SU-DHL-6 (cell line): ENCODE measurements around the gene PIP4K2B.

Source experiments
- H2AFZ ChIP-seq: fragments of 200-600 bp; sonication (generic); 2 replicates; pipeline ENCODE4 v1.6.1; 2014; ENCODE audit warnings: low read depth, mild to moderate bottlenecking, moderate library complexity, mixed read lengths, antibody characterized with exemption, low read length; ENCODE audit not compliant: severe bottlenecking
- H3F3A ChIP-seq: fragments of 200-600 bp; shearing (Covaris generic); 2 replicates; pipeline ENCODE4 v1.6.0; 2016; ENCODE audit warnings: antibody characterized with exemption, mild to moderate bottlenecking; ENCODE audit not compliant: insufficient read depth
- H3K27ac ChIP-seq: fragments of 200-600 bp; sonication (generic); 2 replicates; pipeline ENCODE4 v1.5.1; 2016; ENCODE audit warnings: low read depth, mild to moderate bottlenecking, low read length, moderate library complexity, mixed read lengths
- H3K27me3 ChIP-seq: fragments of 200-600 bp; sonication (generic), shearing (Covaris generic); 2 replicates; pipeline ENCODE4 v1.6.0; 2014; ENCODE audit warnings: mild to moderate bottlenecking, low read length
- H3K36me3 ChIP-seq: fragments of 200-600 bp; sonication (generic); 2 replicates; pipeline ENCODE4 v1.6.1; 2014; ENCODE audit warnings: mild to moderate bottlenecking, low read length, mixed read lengths
- H3K4me2 ChIP-seq: fragments of 300-600, 200-600 bp; shearing (Covaris generic), sonication (generic); 2 replicates; pipeline ENCODE4 v1.6.0; 2014; ENCODE audit warnings: low read length, low read depth, mild to moderate bottlenecking; ENCODE audit not compliant: poor library complexity, severe bottlenecking
- H3K4me3 ChIP-seq: fragments of 200-600 bp; sonication (generic); 2 replicates; pipeline ENCODE4 v1.5.1; 2014; ENCODE audit warnings: antibody characterized with exemption, low read length, mild to moderate bottlenecking, mixed read lengths; ENCODE audit not compliant: insufficient read depth, poor library complexity, severe bottlenecking
- H3K79me2 ChIP-seq: fragments of 200-600 bp; sonication (generic); 2 replicates; pipeline ENCODE4 v1.6.1; 2014; ENCODE audit warnings: mild to moderate bottlenecking, low read length, moderate library complexity; ENCODE audit not compliant: insufficient read depth
- H3K9ac ChIP-seq: fragments of 200-600 bp; sonication (generic); 2 replicates; pipeline ENCODE4 v1.7.0; 2014; ENCODE audit warnings: mild to moderate bottlenecking, low read length
- H3K9me2 ChIP-seq: fragments of 200-600 bp; sonication (generic); replicated peaks from 2 replicates; pipeline ENCODE4 v1.6.1; 2014; ENCODE audit warnings: low read length; ENCODE audit not compliant: insufficient read depth
- H3K9me3 ChIP-seq: fragments of 200-600 bp; sonication (generic); 2 replicates; pipeline ENCODE4 v1.6.1; 2014; ENCODE audit warnings: low read length, mixed read lengths; ENCODE audit not compliant: insufficient read depth
- H4K20me1 ChIP-seq: fragments of 200-600 bp; sonication (generic); 2 replicates; pipeline ENCODE4 v1.6.1; 2014; ENCODE audit warnings: low read depth, mild to moderate bottlenecking, antibody characterized with exemption, low read length, moderate library complexity, mixed read lengths
- CTCF ChIP-seq: fragments of 200-600 bp; sonication (generic); IDR thresholded peaks from one replicate; pipeline ENCODE4 v1.5.1; 2017; ENCODE audit warnings: antibody characterized with exemption, mild to moderate bottlenecking, low read length, moderate library complexity; ENCODE audit not compliant: insufficient read depth, poor library complexity, severe bottlenecking
- EZH2phosphoT487 ChIP-seq: fragments of 200-600 bp; sonication (generic), shearing (Covaris generic); conservative IDR thresholded peaks from 2 replicates; pipeline ENCODE4 v1.6.1; 2018; ENCODE audit warnings: mild to moderate bottlenecking, antibody characterized with exemption, low read length, moderate library complexity, mixed read lengths

Gene PIP4K2B

DNA sequence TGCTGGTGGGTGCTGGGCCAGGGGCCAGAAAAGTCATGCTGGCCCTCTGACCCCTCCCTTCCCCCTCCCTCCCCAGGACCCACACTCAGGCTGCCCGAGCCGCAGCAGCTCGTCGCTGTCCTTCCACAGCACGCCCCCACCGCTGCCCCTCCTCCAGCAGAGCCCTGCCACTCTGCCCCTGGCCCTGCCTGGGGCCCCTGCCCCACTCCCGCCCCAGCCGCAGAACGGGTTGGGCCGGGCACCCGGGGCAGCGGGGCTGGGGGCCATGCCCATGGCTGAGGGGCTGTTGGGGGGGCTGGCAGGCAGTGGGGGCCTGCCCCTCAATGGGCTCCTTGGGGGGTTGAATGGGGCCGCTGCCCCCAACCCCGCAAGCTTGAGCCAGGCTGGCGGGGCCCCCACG lies 77.6 kb downstream of the PIP4K2B start:
- Histone ChIP-seq H3F3A (no peaks in the 10 kb centered on the region), H3K36me3 (peaks cover 3% of the 10 kb centered on the region; the same call in 1 of the 2 replicates), H3K4me2 (no peak overlapping the region)

GRCh38 chr17:38720941-38721340 lies 78.4 kb downstream of the PIP4K2B start:
- no peak overlapping the region for H3K4me2 ChIP-seq
- no peak overlapping the region for H3K9ac ChIP-seq
- no peaks in the 10 kb centered on the region for H3F3A ChIP-seq
- H3K27me3 ChIP-seq, result no peaks in the 10 kb centered on the region
- H3K27ac ChIP-seq, result no peak overlapping the region
- TF ChIP-seq EZH2phosphoT487, result no peak
- TF ChIP-seq CTCF, result no peak
- no peaks in the 10 kb centered on the region for H3K9me3 ChIP-seq
- no peaks in the 10 kb centered on the region for H3K9me2 ChIP-seq
- H4K20me1 ChIP-seq, result no peaks in the 10 kb centered on the region
- no peak overlapping the region for H2AFZ ChIP-seq
- no peaks in the 10 kb centered on the region for H3K79me2 ChIP-seq
- H3K4me3 ChIP-seq, result no peak overlapping the region
- H3K36me3 ChIP-seq, result peaks cover 3% of the 10 kb centered on the region; the same call in 1 of the 2 replicates

More for the DNA sequence above, 77.6 kb downstream of the PIP4K2B start:
- H3K79me2 ChIP-seq, result no peaks in the 10 kb centered on the region
- H3K27me3 ChIP-seq, result no peaks in the 10 kb centered on the region
- H3K9me2 ChIP-seq, result no peaks in the 10 kb centered on the region
- H4K20me1 ChIP-seq, result no peaks in the 10 kb centered on the region
- H3K9ac ChIP-seq, result no peak overlapping the region
- no peak overlapping the region for H2AFZ ChIP-seq
- no peaks in the 10 kb centered on the region for H3K9me3 ChIP-seq
- no peak overlapping the region for H3K27ac ChIP-seq
- no peak overlapping the region for H3K4me3 ChIP-seq
- TF ChIP-seq CTCF (no peak), EZH2phosphoT487 (no peak)

GRCh38 chr17:38719943-38720641 lies 79.3 kb downstream of the PIP4K2B start:
- Histone ChIP-seq H4K20me1 (no peaks in the 10 kb centered on the region), H3K36me3 (peaks cover 3% of the 10 kb centered on the region; the same call in 1 of the 2 replicates), H3K27me3 (no peaks in the 10 kb centered on the region), H3K9me3 (no peaks in the 10 kb centered on the region), H3F3A (no peaks in the 10 kb centered on the region), H3K4me2 (no peak overlapping the region), H3K9ac (no peak overlapping the region), H2AFZ (no peak overlapping the region), H3K27ac (no peak overlapping the region), H3K9me2 (no peaks in the 10 kb centered on the region), H3K79me2 (no peaks in the 10 kb centered on the region), H3K4me3 (no peak overlapping the region)
- no peak for TF ChIP-seq CTCF
- no peak for TF ChIP-seq EZH2phosphoT487
